OCI-LY7 (cell line): ENCODE results near the gene COL5A1. TPM values are rescaled to one million over a fixed set of nuclear protein-coding genes. Genes with fewer than 3 reads are reported as not detected.

ENCODE experiments used
- BruUV-seq: library from RNA; stranded (reverse); fragments of 400-500 nt; replicated peaks from 2 replicates; lab custom pipeline; 2021; lab: Mats Ljungman, UMichigan
- CTCF ChIA-PET: fragments of 300-600 bp; sonication (Branson Sonifier 250); formaldehyde crosslinking; loops from one replicate; lab custom pipeline; 2022; ENCODE audit warnings: antibody characterized with exemption; ENCODE audit not compliant: unreplicated experiment; lab: Charles Lee
- POLR2A ChIA-PET: fragments of 300-600 bp; sonication (Branson Sonifier 250); formaldehyde crosslinking; loops from one replicate; lab custom pipeline; 2022; ENCODE audit warnings: antibody characterized with exemption; lab: Charles Lee
- DNase-seq: peaks from one replicate; pipeline ENCODE4 v3.0.0-alpha.2; 2015; ENCODE audit warnings: low spot score
- H2AFZ ChIP-seq: fragments of 200-600 bp; sonication (generic), shearing (Covaris generic); 2 replicates; pipeline ENCODE4 v1.6.1; 2014; ENCODE audit warnings: mild to moderate bottlenecking, antibody characterized with exemption, low read length, moderate library complexity
- H3K27ac ChIP-seq: fragments of 200-600 bp; sonication (generic); 2 replicates; pipeline ENCODE4 v1.5.1; 2014; ENCODE audit warnings: mixed run types, low read depth, mild to moderate bottlenecking, moderate library complexity, low read length, inconsistent platforms; ENCODE audit not compliant: poor library complexity, severe bottlenecking
- H3K36me3 ChIP-seq: fragments of 200-600 bp; sonication (generic); 2 replicates; pipeline ENCODE4 v1.6.1; 2014; ENCODE audit warnings: mild to moderate bottlenecking, antibody characterized with exemption, low read length, moderate library complexity, mixed read lengths; ENCODE audit not compliant: insufficient read depth
- H3K4me1 ChIP-seq: fragments of 200-600 bp; sonication (generic); 2 replicates; pipeline ENCODE4 v1.5.1; 2014; ENCODE audit warnings: mild to moderate bottlenecking, low read length; ENCODE audit not compliant: insufficient read depth, poor library complexity, severe bottlenecking
- H3K4me2 ChIP-seq: fragments of 200-600 bp; sonication (generic); 2 replicates; pipeline ENCODE4 v1.6.1; 2014; ENCODE audit warnings: mild to moderate bottlenecking, low read length
- H3K4me3 ChIP-seq: fragments of 200-600 bp; sonication (generic); 2 replicates; pipeline ENCODE4 v1.5.1; 2014; ENCODE audit warnings: mild to moderate bottlenecking, low read depth, low read length; ENCODE audit not compliant: poor library complexity, severe bottlenecking
- H3K79me2 ChIP-seq: fragments of 200-600 bp; sonication (generic); 2 replicates; pipeline ENCODE4 v1.6.1; 2016; ENCODE audit warnings: low read depth, mild to moderate bottlenecking, low read length, moderate library complexity, mixed read lengths; ENCODE audit not compliant: insufficient read depth
- H3K9me2 ChIP-seq: fragments of 200-600 bp; sonication (generic); 2 replicates; pipeline ENCODE4 v1.6.1; 2016; ENCODE audit warnings: mild to moderate bottlenecking, low read length, mixed read lengths; ENCODE audit not compliant: insufficient read depth
- H3K9me3 ChIP-seq: fragments of 200-600 bp; sonication (generic); 2 replicates; pipeline ENCODE4 v1.6.1; 2014; ENCODE audit warnings: mild to moderate bottlenecking, mixed run types, low read length, mixed read lengths
- H4K20me1 ChIP-seq: fragments of 200-600 bp; sonication (generic); 2 replicates; pipeline ENCODE4 v1.6.1; 2014; ENCODE audit warnings: mild to moderate bottlenecking, antibody characterized with exemption, low read length, moderate library complexity, mixed read lengths; ENCODE audit not compliant: insufficient read depth
- EZH2phosphoT487 ChIP-seq: fragments of 200-600 bp; sonication (generic); IDR thresholded peaks from 2 replicates; pipeline ENCODE4 v1.6.1; 2018; ENCODE audit warnings: low read depth, borderline replicate concordance, mild to moderate bottlenecking, mixed run types, antibody characterized with exemption, low read length, moderate library complexity, mixed read lengths
- intact Hi-C: fragments of 100-400 bp; cut with micrococcal nuclease; formaldehyde crosslinking; loops from one replicate; pipeline ENCODE4 v1.10.0; 2022; ENCODE audit not compliant: unreplicated experiment
- total RNA-seq, 2 experiments: library from RNA; depleted of rRNA in 1 of 2; stranded (reverse); fragments of >200 nt in 1 of 2; shearing (Covaris generic) in 1 of 2; gene quantifications; 2 replicates each; pipeline ENCODE4 v1.2.3, GENCODE V29; 2014 to 2022
- TF ChIP-seq, protein P1 (sequence below): fragments of 200-600 bp; sonication (generic); conservative IDR thresholded peaks from 2 replicates; pipeline ENCODE4 v1.5.1; 2014; ENCODE audit warnings: mild to moderate bottlenecking, antibody characterized with exemption, low read length, moderate library complexity, mixed read lengths

Gene COL5A1
- total RNA-seq, 2 experiments from 2014 or later, result 12.2 to 28.6 TPM

DNA sequence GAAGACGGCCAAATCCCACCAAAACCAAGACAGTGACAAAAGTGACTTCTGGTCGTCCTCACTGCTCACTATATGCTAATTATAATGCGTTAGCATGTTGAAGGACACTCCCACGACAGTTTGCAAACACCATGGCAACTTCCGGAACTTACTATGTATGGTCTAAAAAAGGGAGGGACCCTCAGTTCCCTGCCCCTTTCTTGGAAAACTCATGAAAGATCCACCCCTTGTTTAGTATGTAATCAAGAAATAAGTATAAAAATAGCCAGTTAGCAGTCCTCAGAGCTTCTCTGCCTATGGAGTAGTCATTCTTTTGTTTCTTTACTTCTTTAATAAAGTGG, 248.5 kb downstream of the COL5A1 start:
- no peak overlapping the region; the same call in 1 of the 2 replicates for H3K4me2 ChIP-seq
- no peaks in the 10 kb centered on the region for H4K20me1 ChIP-seq
- no peaks in the 10 kb centered on the region for H3K9me3 ChIP-seq
- TF ChIP-seq, protein P1, sequence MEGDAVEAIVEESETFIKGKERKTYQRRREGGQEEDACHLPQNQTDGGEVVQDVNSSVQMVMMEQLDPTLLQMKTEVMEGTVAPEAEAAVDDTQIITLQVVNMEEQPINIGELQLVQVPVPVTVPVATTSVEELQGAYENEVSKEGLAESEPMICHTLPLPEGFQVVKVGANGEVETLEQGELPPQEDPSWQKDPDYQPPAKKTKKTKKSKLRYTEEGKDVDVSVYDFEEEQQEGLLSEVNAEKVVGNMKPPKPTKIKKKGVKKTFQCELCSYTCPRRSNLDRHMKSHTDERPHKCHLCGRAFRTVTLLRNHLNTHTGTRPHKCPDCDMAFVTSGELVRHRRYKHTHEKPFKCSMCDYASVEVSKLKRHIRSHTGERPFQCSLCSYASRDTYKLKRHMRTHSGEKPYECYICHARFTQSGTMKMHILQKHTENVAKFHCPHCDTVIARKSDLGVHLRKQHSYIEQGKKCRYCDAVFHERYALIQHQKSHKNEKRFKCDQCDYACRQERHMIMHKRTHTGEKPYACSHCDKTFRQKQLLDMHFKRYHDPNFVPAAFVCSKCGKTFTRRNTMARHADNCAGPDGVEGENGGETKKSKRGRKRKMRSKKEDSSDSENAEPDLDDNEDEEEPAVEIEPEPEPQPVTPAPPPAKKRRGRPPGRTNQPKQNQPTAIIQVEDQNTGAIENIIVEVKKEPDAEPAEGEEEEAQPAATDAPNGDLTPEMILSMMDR, result no peak
- TF ChIP-seq EZH2phosphoT487, result no peak
- no peak overlapping the region for H3K27ac ChIP-seq
- no peaks in the 10 kb centered on the region for H3K36me3 ChIP-seq
- intact Hi-C loops, result no loop called here
- peaks cover 27% of the 10 kb centered on the region for H3K4me1 ChIP-seq
- H3K9me2 ChIP-seq, result no peaks in the 10 kb centered on the region
- CTCF ChIA-PET, result no interaction called here
- no TSS peak for BruUV-seq
- POLR2A ChIA-PET, result no interaction called here
- no peaks in the 10 kb centered on the region for H3K79me2 ChIP-seq
- no peak overlapping the region for H3K4me3 ChIP-seq
- peak overlapping the region; percentile 65 for H2AFZ ChIP-seq
- DNase-seq, result peak; percentile 23

GRCh38 chr9:134891053-134891452, 249.4 kb downstream of the COL5A1 start:
- no peaks in the 10 kb centered on the region for H3K36me3 ChIP-seq
- no peak overlapping the region for H3K4me3 ChIP-seq
- H3K4me1 ChIP-seq, result peaks cover 27% of the 10 kb centered on the region
- no peak for DNase-seq
- ChIA-PET POLR2A (no interaction called here), CTCF (no interaction called here)
- intact Hi-C loops, result no loop called here
- no peaks in the 10 kb centered on the region for H3K79me2 ChIP-seq
- H3K9me2 ChIP-seq, result no peaks in the 10 kb centered on the region
- H2AFZ ChIP-seq, result no peak overlapping the region
- BruUV-seq, result no TSS peak
- H4K20me1 ChIP-seq, result no peaks in the 10 kb centered on the region
- no peak overlapping the region for H3K4me2 ChIP-seq
- no peak overlapping the region for H3K27ac ChIP-seq
- no peaks in the 10 kb centered on the region for H3K9me3 ChIP-seq
- TF ChIP-seq, protein P1, result no peak
- TF ChIP-seq EZH2phosphoT487, result no peak

- Histone ChIP-seq H3K4me3 (no peak overlapping the region), H3K9me2 (no peaks in the 10 kb centered on the region), H3K9me3 (no peaks in the 10 kb centered on the region), H3K4me1 (peaks cover 27% of the 10 kb centered on the region), H3K79me2 (no peaks in the 10 kb centered on the region), H3K27ac (no peak overlapping the region), H3K36me3 (no peaks in the 10 kb centered on the region), H3K4me2 (no peak overlapping the region), H4K20me1 (no peaks in the 10 kb centered on the region), H2AFZ (no peak overlapping the region)
- no peak for TF ChIP-seq EZH2phosphoT487
- intact Hi-C loops, result no loop called here
- ChIA-PET CTCF (no interaction called here), POLR2A (no interaction called here)
- DNase-seq, result no peak
- BruUV-seq, result no TSS peak
Measured at GRCh38 chr9:134891713-134892112, 250.1 kb downstream of the COL5A1 start.
